SKM-1 treated with dmso at 0.1 percent for 144 hours (cell line): ENCODE results near the gene CDC42BPA.
"Not testable (repeated sequence)": the region's sequence is repeated elsewhere in the genome, so short reads cannot be mapped to it uniquely, and the experiment has no call there.

ENCODE experiments used
- DNase-seq: peaks from one replicate; lab custom pipeline; 2025; ENCODE audit not compliant: unreplicated experiment; lab: John Stamatoyannopoulos, UW

Gene CDC42BPA

DNA sequence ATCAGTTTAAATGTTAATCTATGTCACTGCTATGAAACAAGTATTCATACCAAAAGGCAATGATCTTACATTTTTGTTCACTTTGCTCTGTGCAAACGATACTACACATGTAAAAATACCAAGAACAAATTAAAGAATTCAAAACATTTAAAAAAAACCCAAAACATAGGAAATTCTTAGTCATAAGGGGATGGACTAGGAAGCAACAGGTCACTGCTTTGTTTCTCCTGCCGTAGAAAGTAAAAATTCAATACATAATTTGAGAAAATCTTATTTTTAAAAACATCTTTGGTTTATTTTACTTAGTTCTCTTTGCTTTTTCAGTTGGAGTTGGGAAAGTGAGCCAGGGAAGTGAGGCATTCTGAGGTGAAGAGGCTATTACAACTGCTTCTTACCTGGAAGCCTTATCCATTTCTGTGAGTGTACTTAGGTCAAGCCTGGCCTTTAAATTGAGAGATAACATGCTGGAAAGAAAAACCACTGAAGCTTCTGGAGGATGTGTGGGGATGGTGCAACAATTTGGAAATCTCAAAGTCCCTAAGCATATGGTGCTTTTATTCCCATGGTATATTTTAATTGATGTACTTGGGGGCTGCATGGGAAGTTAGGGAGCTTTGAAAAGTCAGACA, 183.5 kb downstream of the CDC42BPA start:
- no peak for DNase-seq

- DNase-seq: not testable (repeated sequence)
These were observed 185.6 kb downstream of the CDC42BPA start for GRCh38 chr1:227132695-227133094.

- peak; percentile 43 for DNase-seq
These were observed 187.1 kb downstream of the CDC42BPA start for GRCh38 chr1:227131193-227131592.

DNA sequence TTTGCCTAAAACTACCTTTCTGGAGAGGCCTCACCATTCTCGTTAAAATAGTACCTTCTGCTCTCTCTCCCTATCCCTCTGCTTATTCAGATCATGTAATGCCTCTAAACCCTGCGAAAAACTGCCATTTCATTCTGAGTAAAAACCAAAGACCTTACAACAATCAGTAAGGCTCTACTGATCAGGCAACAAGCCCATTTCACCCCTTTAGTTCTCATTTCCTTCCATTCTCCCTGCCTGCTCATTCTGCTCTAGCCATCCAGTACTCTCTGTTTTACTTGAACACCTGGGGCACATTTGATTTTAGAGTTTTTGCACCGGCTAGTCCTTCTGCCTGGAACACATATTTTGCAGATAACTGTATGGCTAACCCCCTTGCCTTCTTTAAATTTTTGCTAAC, 190.4 kb downstream of the CDC42BPA start:
- DNase-seq: no peak

- no peak for DNase-seq
These were observed 192.3 kb downstream of the CDC42BPA start for GRCh38 chr1:227125929-227126545.

DNA sequence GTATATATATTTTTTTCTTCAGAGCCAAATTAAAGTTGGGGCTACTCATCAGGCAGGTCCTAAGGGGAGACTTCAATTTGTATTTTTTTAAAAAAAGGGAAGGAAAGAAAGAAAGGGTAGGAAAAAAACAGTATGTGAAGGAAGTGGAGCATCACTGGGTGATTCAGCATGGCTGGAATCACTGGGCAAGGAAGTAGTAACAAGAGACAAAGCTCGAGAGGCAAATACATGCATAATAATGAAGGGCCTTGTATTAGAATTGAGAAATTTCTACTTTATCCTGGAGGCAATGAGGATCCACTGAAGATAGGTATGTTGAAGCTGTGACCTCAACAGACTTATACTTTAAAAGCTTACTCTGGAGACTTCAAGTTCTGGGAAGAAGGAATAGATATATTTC, 193.8 kb downstream of the CDC42BPA start:
- DNase-seq: no peak

- no peak for DNase-seq
These were observed 197.5 kb downstream of the CDC42BPA start for GRCh38 chr1:227120826-227121225.

- DNase-seq: no peak
These were observed 205.8 kb downstream of the CDC42BPA start for GRCh38 chr1:227112538-227112937.

DNA sequence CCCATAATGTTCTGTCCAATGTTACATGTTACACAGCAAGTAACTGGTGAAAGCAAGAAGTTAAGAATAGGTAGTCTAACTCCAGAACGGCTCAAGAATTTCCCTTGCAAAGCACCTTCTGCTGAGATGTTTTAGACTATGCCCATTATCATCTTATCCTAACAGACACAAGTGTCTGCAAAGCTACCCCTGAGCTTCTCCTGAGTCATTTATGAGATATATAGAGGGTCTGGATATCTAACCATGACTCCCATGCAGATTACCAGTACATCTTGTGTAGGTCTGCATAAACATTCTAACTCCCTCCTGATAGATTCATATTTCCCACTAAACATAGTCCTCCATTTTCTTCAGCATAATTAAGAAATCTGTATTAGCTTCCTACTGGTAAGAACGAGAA, 206.5 kb downstream of the CDC42BPA start:
- no peak for DNase-seq

- not testable (repeated sequence) for DNase-seq
These were observed 213.0 kb downstream of the CDC42BPA start for GRCh38 chr1:227105291-227105690.

GRCh38 chr1:227102056-227102455, 216.2 kb downstream of the CDC42BPA start:
- DNase-seq: no peak

GRCh38 chr1:227094249-227094966, 223.9 kb downstream of the CDC42BPA start:
- no peak for DNase-seq

GRCh38 chr1:227093309-227093708, 225.0 kb downstream of the CDC42BPA start:
- DNase-seq: no peak

- no peak for DNase-seq
These were observed 226.2 kb downstream of the CDC42BPA start for GRCh38 chr1:227092069-227092468.

DNA sequence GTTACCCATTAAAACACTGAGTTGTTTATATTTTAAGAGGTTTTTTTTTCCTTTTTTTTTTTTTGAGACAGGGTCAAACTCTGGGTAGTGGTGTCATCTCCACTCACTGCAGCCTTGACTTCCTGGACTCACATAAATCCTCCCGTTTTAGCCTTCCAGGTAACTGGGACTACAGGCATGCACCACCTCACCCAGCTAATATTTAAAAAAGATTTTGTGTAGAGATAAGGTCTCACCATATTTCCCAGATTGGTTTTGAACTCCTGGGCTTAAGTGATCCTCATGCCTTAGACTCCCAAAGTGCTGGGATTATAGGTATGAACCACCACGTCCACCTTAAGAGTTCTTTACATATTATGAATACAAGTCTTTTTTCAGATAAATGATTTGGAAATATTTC, 231.7 kb downstream of the CDC42BPA start:
- DNase-seq: no peak

DNA sequence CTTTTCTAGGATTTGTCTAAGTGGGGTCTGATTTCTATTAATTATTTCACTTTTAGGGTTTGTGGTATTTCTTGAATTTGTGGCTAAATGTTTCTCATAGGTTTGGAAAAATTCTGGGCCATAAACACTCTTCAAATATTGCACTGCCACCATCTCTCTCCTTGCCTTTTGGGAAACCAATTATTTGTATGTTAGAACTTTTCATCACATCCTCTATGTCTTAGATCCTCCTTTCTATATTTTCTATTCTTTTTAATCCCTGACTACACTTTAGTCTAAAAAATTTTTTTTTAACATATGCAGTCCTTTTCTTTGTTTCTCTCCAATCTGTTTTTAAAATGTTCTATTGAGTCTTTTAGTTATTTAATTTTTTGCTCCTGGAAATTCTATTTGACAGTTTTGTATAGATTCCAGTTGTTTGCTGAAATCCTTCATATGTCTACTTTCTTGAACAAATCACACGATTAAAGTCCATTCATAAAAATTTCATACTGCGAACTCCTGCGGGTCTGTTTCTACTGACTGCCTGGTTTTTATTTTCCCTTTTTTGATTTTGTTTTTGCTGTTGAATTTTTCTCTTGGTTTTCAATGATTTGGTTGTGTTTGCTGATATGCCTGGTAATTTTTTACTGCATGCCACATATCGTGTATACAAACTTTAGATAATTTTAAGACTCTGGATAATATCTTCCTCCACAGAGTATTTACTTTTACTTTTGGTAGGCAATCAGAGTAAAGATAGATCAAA, 235.1 kb downstream of the CDC42BPA start:
- DNase-seq: no peak

- DNase-seq: no peak
These were observed 240.5 kb downstream of the CDC42BPA start for GRCh38 chr1:227077783-227078182.

GRCh38 chr1:227073786-227074185, 244.5 kb downstream of the CDC42BPA start:
- DNase-seq: no peak

DNA sequence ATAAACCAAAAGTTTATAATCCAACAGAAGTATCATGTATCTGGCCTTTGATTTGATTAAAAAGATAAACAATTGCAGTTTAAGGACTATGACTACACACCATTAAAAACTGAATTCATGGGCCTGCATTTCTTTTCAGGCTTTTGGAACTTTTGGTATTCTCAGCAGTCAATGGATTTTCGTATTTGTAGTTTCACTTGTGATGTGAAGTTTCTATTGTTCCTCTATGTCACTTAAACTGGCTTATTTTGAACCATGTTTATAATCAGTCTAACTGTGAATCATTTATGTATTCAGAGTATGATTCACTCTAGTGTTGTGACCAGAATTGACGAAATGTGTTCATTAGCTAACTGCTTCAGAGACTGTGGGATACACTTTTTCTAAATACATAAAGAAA, 245.3 kb downstream of the CDC42BPA start:
- no peak for DNase-seq

- DNase-seq: no peak
These were observed 246.3 kb downstream of the CDC42BPA start for GRCh38 chr1:227071895-227072587.
